NCI-H2196 treated with DMSO at 0.1 percent for 48 hours (cell line): Measurements from ENCODE around the gene CCDC71.

ENCODE experiments used
- DNase-seq: peaks from one replicate; lab custom pipeline; 2025; ENCODE audit not compliant: unreplicated experiment; lab: John Stamatoyannopoulos, UW

Gene CCDC71

GRCh38 chr3:49165771-49166751 is at the start of gene CCDC71:
TSS of gene CCDC71 (minus strand) at chr3:49166331. CDS start at chr3:49164208, 2,123 bp downstream.
- no peak for DNase-seq

GRCh38 chr3:49213998-49214397 is 47.9 kb upstream of the CCDC71 start:
- no peak for DNase-seq

- DNase-seq, result no peak
Measured at GRCh38 chr3:49213541-49213943, 47.4 kb upstream of the CCDC71 start.

GRCh38 chr3:49199900-49200281 is 33.8 kb upstream of the CCDC71 start:
- DNase-seq, result no peak

- DNase-seq, result no peak
Measured at GRCh38 chr3:49199239-49199899, 33.2 kb upstream of the CCDC71 start.

- DNase-seq, result no peak
Measured at GRCh38 chr3:49198611-49199230, 32.6 kb upstream of the CCDC71 start.

GRCh38 chr3:49198161-49198560 is 32.0 kb upstream of the CCDC71 start:
- DNase-seq, result no peak

- DNase-seq, result no peak
Measured at GRCh38 chr3:49191741-49192140, 25.6 kb upstream of the CCDC71 start.

- DNase-seq, result no peak
Measured at GRCh38 chr3:49183873-49184272, 17.7 kb upstream of the CCDC71 start.

GRCh38 chr3:49182682-49183081 is 16.6 kb upstream of the CCDC71 start:
- DNase-seq, result no peak

- DNase-seq, result no peak
Measured at GRCh38 chr3:49181351-49181750, 15.2 kb upstream of the CCDC71 start.

- no peak for DNase-seq
Measured at GRCh38 chr3:49180116-49180515, 14.0 kb upstream of the CCDC71 start.

- no peak for DNase-seq
Measured at GRCh38 chr3:49177073-49177472, 10.9 kb upstream of the CCDC71 start.

GRCh38 chr3:49175530-49175929 is 9.4 kb upstream of the CCDC71 start:
- no peak for DNase-seq

GRCh38 chr3:49174397-49174985 is 8.4 kb upstream of the CCDC71 start:
- no peak for DNase-seq

- DNase-seq, result no peak
Measured at GRCh38 chr3:49173792-49174170, 7.7 kb upstream of the CCDC71 start.

GRCh38 chr3:49173116-49173791 is 7.1 kb upstream of the CCDC71 start:
- DNase-seq, result no peak

GRCh38 chr3:49172551-49173041 is 6.5 kb upstream of the CCDC71 start:
- no peak for DNase-seq

GRCh38 chr3:49171775-49172500 is 5.8 kb upstream of the CCDC71 start:
- no peak for DNase-seq
